IMR-90 (cell line): ENCODE measurements around the gene PSMB2. TPM values are rescaled to one million over a fixed set of nuclear protein-coding genes. Genes with fewer than 3 reads are reported as not detected.

Source experiments
- ATAC-seq: fragments of 200-7000 bp; cut with Tn5 transposase; 2 replicates; pipeline ENCODE4 v1.9.1; 2020; ENCODE audit warnings: low read depth, mild to moderate bottlenecking, moderate library complexity
- BruUV-seq: library from RNA; stranded (reverse); fragments of 400-500 nt; replicated peaks from 2 replicates; lab custom pipeline; 2021; lab: Mats Ljungman, UMichigan
- CTCF ChIA-PET: fragments of 300-600 bp; formaldehyde crosslinking; extraction: SDS; loops from one replicate; lab custom pipeline; 2021; ENCODE audit warnings: antibody characterized with exemption; lab: Yijun Ruan, JAX
- POLR2A ChIA-PET: fragments of 300-600 bp; sonication (Branson Sonifier 250); formaldehyde crosslinking; loops from one replicate; lab custom pipeline; 2022; ENCODE audit warnings: antibody characterized with exemption; ENCODE audit not compliant: unreplicated experiment; lab: Charles Lee
- DNase-seq: peaks from one replicate; pipeline ENCODE4 v3.0.0; 2013
- H2AFZ ChIP-seq: replicated peaks from 2 replicates; pipeline ENCODE3; 2013; ENCODE audit warnings: low read length, mild to moderate bottlenecking; ENCODE audit not compliant: poor library complexity
- H2AK5ac ChIP-seq: 2 replicates; pipeline ENCODE4 v1.6.1; 2013; ENCODE audit warnings: low read depth, low read length, inconsistent platforms
- H2AK9ac ChIP-seq: replicated peaks from 2 replicates; pipeline ENCODE3; 2013; ENCODE audit warnings: mild to moderate bottlenecking, low read depth, low read length, moderate library complexity; ENCODE audit not compliant: poor library complexity
- H2BK120ac ChIP-seq: 2 replicates; pipeline ENCODE4 v1.6.1; 2013; ENCODE audit warnings: low read depth, low read length, inconsistent platforms
- H2BK15ac ChIP-seq: 3 replicates; pipeline ENCODE4 v1.6.1; 2013; ENCODE audit warnings: low read depth, low read length, inconsistent platforms
- H2BK20ac ChIP-seq: 2 replicates; pipeline ENCODE4 v1.6.1; 2013; ENCODE audit warnings: low read depth, mild to moderate bottlenecking, inconsistent platforms, low read length, moderate library complexity
- H2BK5ac ChIP-seq: 2 replicates; pipeline ENCODE4 v1.6.1; 2013; ENCODE audit warnings: mild to moderate bottlenecking, low read depth, low read length, inconsistent platforms; ENCODE audit not compliant: poor library complexity, severe bottlenecking
- H3K14ac ChIP-seq: replicated peaks from 2 replicates; pipeline ENCODE4 v1.6.1; 2013; ENCODE audit warnings: low read depth, low read length, inconsistent platforms
- H3K18ac ChIP-seq: 2 replicates; pipeline ENCODE4 v1.6.1; 2013; ENCODE audit warnings: low read depth, low read length, control low read depth
- H3K23ac ChIP-seq: 2 replicates; pipeline ENCODE4 v1.6.1; 2013; ENCODE audit warnings: low read depth, low read length, inconsistent platforms
- H3K27ac ChIP-seq: 2 replicates; pipeline ENCODE4 v1.5.1; 2013; ENCODE audit warnings: mild to moderate bottlenecking, control low read depth, low read length; ENCODE audit not compliant: insufficient read depth
- H3K27me3 ChIP-seq: 2 replicates; pipeline ENCODE4 v1.6.1; 2013; ENCODE audit warnings: low read length; ENCODE audit not compliant: control insufficient read depth, insufficient read depth
- H3K36me3 ChIP-seq: 2 replicates; pipeline ENCODE4 v1.6.1; 2013; ENCODE audit warnings: low read length, mixed read lengths; ENCODE audit not compliant: control insufficient read depth, insufficient read depth
- H3K4ac ChIP-seq: 2 replicates; pipeline ENCODE4 v1.6.1; 2013; ENCODE audit warnings: low read depth, low read length, inconsistent platforms
- H3K4me1 ChIP-seq: 2 replicates; pipeline ENCODE4 v1.6.1; 2013; ENCODE audit warnings: low read length, mixed read lengths; ENCODE audit not compliant: control insufficient read depth, insufficient read depth
- H3K4me2 ChIP-seq: 2 replicates; pipeline ENCODE4 v1.6.1; 2013; ENCODE audit warnings: low read depth, mild to moderate bottlenecking, control low read depth, low read length, moderate library complexity
- H3K4me3 ChIP-seq: 2 replicates; pipeline ENCODE4 v1.5.1; 2013; ENCODE audit warnings: low read depth, mild to moderate bottlenecking, control low read depth, low read length, moderate library complexity; ENCODE audit not compliant: insufficient read depth
- H3K56ac ChIP-seq: 2 replicates; pipeline ENCODE4 v1.6.1; 2013; ENCODE audit warnings: low read length, inconsistent platforms; ENCODE audit not compliant: insufficient read depth; ENCODE audit errors: extremely low read depth
- H3K79me1 ChIP-seq, 2 experiments: 2 replicates each; pipeline ENCODE4 v1.6.1; 2013; ENCODE audit warnings: low read length in 2 of 2, inconsistent platforms in 1 of 2, low read depth in 1 of 2
- H3K9ac ChIP-seq: 2 replicates; pipeline ENCODE4 v1.6.1; 2013; ENCODE audit warnings: low read depth, low read length, control low read depth
- H3K9me1 ChIP-seq: 2 replicates; pipeline ENCODE4 v1.6.1; 2013; ENCODE audit warnings: low read length, inconsistent platforms; ENCODE audit not compliant: insufficient read depth
- H3K9me3 ChIP-seq: 2 replicates; pipeline ENCODE4 v1.6.1; 2013; ENCODE audit warnings: low read length; ENCODE audit not compliant: control insufficient read depth, insufficient read depth
- H4K20me1 ChIP-seq: 2 replicates; pipeline ENCODE4 v1.6.1; 2013; ENCODE audit warnings: low read length, inconsistent platforms; ENCODE audit not compliant: insufficient read depth
- H4K5ac ChIP-seq: 2 replicates; pipeline ENCODE4 v1.6.1; 2013; ENCODE audit warnings: mild to moderate bottlenecking, low read depth, low read length, control low read depth
- H4K8ac ChIP-seq, 2 experiments: 2 replicates each; pipeline ENCODE4 v1.6.1; 2013; ENCODE audit warnings: low read depth in 2 of 2, low read length in 2 of 2, control low read depth in 1 of 2, inconsistent platforms in 1 of 2
- H4K91ac ChIP-seq: 2 replicates; pipeline ENCODE4 v1.6.1; 2013; ENCODE audit warnings: low read depth, low read length, inconsistent platforms; ENCODE audit not compliant: insufficient read depth
- CTCF ChIP-seq: conservative IDR thresholded peaks from 2 replicates; pipeline ENCODE4 v1.5.1; 2012; ENCODE audit warnings: mild to moderate bottlenecking, low read depth, low read length, improper control_type of control experiment
- FOS ChIP-seq: fragments of 150-350 bp; IDR thresholded peaks from 2 replicates; pipeline ENCODE4 v1.6.1; 2016; ENCODE audit warnings: low read depth, low read length
- MAFK ChIP-seq: IDR thresholded peaks from 2 replicates; pipeline ENCODE4 v1.6.1; 2012; ENCODE audit warnings: low read depth, low read length, improper control_type of control experiment
- MAZ ChIP-seq: IDR thresholded peaks from 2 replicates; pipeline ENCODE4 v1.6.1; 2012; ENCODE audit warnings: low read depth, mild to moderate bottlenecking, low read length, improper control_type of control experiment, moderate library complexity, borderline replicate concordance
- NFE2L2 ChIP-seq: fragments of 150-350 bp; IDR thresholded peaks from 2 replicates; pipeline ENCODE4 v1.6.1; 2016; ENCODE audit warnings: low read depth, mild to moderate bottlenecking, low read length
- RAD21 ChIP-seq: IDR thresholded peaks from 2 replicates; pipeline ENCODE4 v1.6.1; 2012; ENCODE audit warnings: low read length, improper control_type of control experiment
- SMC3 ChIP-seq: fragments of 150-350 bp; IDR thresholded peaks from 2 replicates; pipeline ENCODE4 v1.6.1; 2016; ENCODE audit warnings: low read depth, mild to moderate bottlenecking, antibody characterized with exemption, low read length, moderate library complexity
- WGBS, 2 experiments: methylation state at CpG; one replicate each; pipeline versions ENCODE4 v1.1.5 to v1.1.7; 2013; ENCODE audit warnings: missing lambda C conversion rate in 2 of 2; ENCODE audit not compliant: insufficient read length in 1 of 2; ENCODE audit errors: extremely low coverage in 2 of 2; 5-methylcytosine and 5-hydroxymethylcytosine counted together
- dilution Hi-C: fragments of 300-500 bp; cut with HindIII; formaldehyde crosslinking; loops from one replicate; pipeline ENCODE4 v1.14.3; 2018; ENCODE audit warnings: low sequenced_read_pairs; ENCODE audit not compliant: unreplicated experiment
- in situ Hi-C: fragments of 300-500 bp; cut with MboI; formaldehyde crosslinking; loops from 3 replicates; pipeline ENCODE4 v1.14.3; 2019; ENCODE audit warnings: low sequenced_read_pairs, inconsistent platforms, mixed read lengths
- intact Hi-C: fragments of 100-400 bp; cut with micrococcal nuclease; formaldehyde crosslinking; loops from 2 replicates; pipeline ENCODE4 v1.10.0; 2022
- polyA plus RNA-seq, 3 experiments: library from polyadenylated mRNA; depleted of rRNA; stranded (reverse); fragments of >200 nt; gene quantifications; 2 replicates each; pipeline ENCODE4 v1.2.3, GENCODE V29; 2012; ENCODE audit warnings: low replicate concordance in 1 of 3
- total RNA-seq: library from RNA; depleted of rRNA; stranded (reverse); fragments of >200 nt; gene quantifications from 2 replicates; pipeline ENCODE4 v1.2.3, GENCODE V29; 2012

PSMB2 gene
- total and polyA plus RNA-seq, 2 of the 4 experiments (the other 2 are of a cell fraction) = 23.8 to 86.2 TPM

- no peak for TF ChIP-seq MAFK
These were observed 81.9 kb downstream of the PSMB2 start (continued) for GRCh38 chr1:35559317-35559944.

GRCh38 chr1:35558374-35559316 is 82.7 kb downstream of the PSMB2 start:
- Histone ChIP-seq H3K18ac (no peak overlapping the region), H3K4ac (peak overlapping the region; percentile 95), H4K5ac (no peak overlapping the region), H3K4me1 (peaks cover 10% of the 10 kb centered on the region), H3K27me3 (no peaks in the 10 kb centered on the region), H4K20me1 (peaks cover 36% of the 10 kb centered on the region), H3K36me3 (peaks cover 23% of the 10 kb centered on the region), H2BK5ac (no peak overlapping the region), H3K9ac (peak overlapping the region; percentile 93), H3K4me2 (peak overlapping the region; percentile 96), H3K27ac (no peak overlapping the region; the same call in 1 of the 2 replicates), H4K8ac (peak overlapping the region; percentile 72 to 86; a peak in 2 of 4 replicates), H3K79me1 (peaks cover 12 to 60% of the 10 kb centered on the region in 2 experiments), H2AFZ (peak overlapping the region; percentile 100), H3K56ac (peak overlapping the region; percentile 57), H3K23ac (peak overlapping the region; percentile 64), H3K9me1 (peaks cover 6% of the 10 kb centered on the region), H3K4me3 (peak overlapping the region; percentile 79), H3K9me3 (no peaks in the 10 kb centered on the region), H2BK120ac (no peak overlapping the region), H4K91ac (peak overlapping the region; percentile 25; the same call in 1 of the 2 replicates), H2AK5ac (peak overlapping the region; percentile 99; the same call in 1 of the 2 replicates), H2BK20ac (no peak overlapping the region), H2BK15ac (no peak overlapping the region), H3K14ac (peak overlapping the region; percentile 97), H2AK9ac (peak overlapping the region; percentile 95)
- 52% methylated on average over 6 of the region's 26 CpGs; no CpG with 5 or more reads in 1 of the 2 experiments for WGBS, 2 experiments
- ChIA-PET CTCF (interaction anchor here (0.6 to 1.0 kb wide), 2 partner anchors 107 to 356 kb away, joined by 3 to 4 read pairs; no protein-coding TSS in a partner anchor), POLR2A (no interaction called here)
- dilution Hi-C loops = no loop called here
- in situ Hi-C loops = no loop called here
- TF ChIP-seq CTCF = 0 out of 2 replicates have a peak, but pooled peaks have one; percentile 10
- 0 out of 2 replicates have a peak, but pooled peaks have one; percentile 8 for TF ChIP-seq RAD21
- TF ChIP-seq FOS = no peak
- TF ChIP-seq NFE2L2 = no peak
- no peak for TF ChIP-seq SMC3
- TF ChIP-seq MAFK = no peak
- peak; percentile 23; the same call in 1 of the 2 replicates for TF ChIP-seq MAZ
- DNase-seq (no peak), ATAC-seq (no peak)
- intact Hi-C loops = loop anchor here (1.0 kb wide), 1 partner anchor 107 kb away; no protein-coding TSS in a partner anchor
- BruUV-seq = no TSS peak
